NCI-H1092 (cell line): ENCODE measurements around the gene GLOD5.
A peak's percentile ranks its signal among the peaks of the same experiment; 100 is the strongest.
"Not testable (repeated sequence)": the region's sequence is repeated elsewhere in the genome, so short reads cannot be mapped to it uniquely, and the experiment has no call there.

Experiments
- DNase-seq: peaks from one replicate; lab custom pipeline; 2025; lab: John Stamatoyannopoulos, UW

The GLOD5 gene

GRCh38 chrX:48793935-48794334 is 32.4 kb downstream of the GLOD5 start:
- no peak for DNase-seq

- no peak for DNase-seq
Observed at GRCh38 chrX:48794340-48794910, 32.9 kb downstream of the GLOD5 start.

- no peak for DNase-seq
Observed at GRCh38 chrX:48794911-48795515, 33.5 kb downstream of the GLOD5 start.

DNA sequence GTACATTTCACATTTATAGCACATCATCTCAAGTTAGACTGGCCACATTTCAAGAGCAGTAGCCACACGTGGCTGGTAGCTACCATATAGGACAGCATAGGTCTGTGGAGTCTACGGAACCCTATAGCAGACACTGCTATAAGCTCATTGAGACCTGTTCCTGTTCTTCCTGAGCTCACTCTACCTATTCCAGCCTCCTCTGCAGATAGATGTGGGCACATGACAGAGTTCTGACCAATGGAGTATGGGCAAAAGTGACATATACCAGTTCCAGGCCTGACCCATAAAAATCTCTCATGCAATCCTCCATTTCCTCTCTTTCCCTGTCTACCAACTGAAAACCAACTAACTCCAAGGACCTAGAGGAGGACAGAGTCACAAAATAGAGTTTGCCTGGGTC is 36.8 kb downstream of the GLOD5 start:
- DNase-seq = no peak

DNA sequence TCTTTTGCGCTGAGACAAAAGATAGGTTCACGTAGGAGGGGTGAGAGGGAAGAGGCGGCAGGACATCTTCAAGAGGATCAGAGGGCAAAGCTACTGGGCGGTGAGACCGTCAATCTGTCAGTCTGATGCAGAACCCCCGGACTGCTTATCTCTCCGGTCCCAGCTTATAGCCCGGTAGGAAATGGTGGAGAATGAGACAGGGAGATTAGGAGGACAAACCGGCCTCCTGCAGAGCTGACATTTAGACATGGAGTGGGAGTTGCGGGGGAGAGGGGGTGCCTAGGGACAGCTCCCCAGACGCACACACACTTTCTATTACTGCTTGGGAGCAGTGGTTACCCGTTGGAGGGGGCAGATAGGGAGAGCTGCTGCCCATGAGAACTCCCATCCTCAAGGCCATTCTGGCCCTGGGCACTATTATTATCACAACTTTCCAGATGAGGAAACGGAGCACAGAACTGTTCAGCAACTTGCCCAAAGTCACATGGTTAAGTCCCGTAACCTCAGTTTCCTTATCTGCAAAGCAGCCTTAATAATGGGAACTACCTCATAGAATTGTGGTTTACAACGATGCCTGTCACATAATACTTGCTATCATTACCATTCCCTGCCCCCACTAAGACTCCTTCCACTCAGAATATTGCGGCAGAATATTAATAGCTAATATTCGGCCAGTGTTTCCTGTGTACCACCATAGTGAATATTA is 39.2 kb downstream of the GLOD5 start:
- no peak for DNase-seq

DNA sequence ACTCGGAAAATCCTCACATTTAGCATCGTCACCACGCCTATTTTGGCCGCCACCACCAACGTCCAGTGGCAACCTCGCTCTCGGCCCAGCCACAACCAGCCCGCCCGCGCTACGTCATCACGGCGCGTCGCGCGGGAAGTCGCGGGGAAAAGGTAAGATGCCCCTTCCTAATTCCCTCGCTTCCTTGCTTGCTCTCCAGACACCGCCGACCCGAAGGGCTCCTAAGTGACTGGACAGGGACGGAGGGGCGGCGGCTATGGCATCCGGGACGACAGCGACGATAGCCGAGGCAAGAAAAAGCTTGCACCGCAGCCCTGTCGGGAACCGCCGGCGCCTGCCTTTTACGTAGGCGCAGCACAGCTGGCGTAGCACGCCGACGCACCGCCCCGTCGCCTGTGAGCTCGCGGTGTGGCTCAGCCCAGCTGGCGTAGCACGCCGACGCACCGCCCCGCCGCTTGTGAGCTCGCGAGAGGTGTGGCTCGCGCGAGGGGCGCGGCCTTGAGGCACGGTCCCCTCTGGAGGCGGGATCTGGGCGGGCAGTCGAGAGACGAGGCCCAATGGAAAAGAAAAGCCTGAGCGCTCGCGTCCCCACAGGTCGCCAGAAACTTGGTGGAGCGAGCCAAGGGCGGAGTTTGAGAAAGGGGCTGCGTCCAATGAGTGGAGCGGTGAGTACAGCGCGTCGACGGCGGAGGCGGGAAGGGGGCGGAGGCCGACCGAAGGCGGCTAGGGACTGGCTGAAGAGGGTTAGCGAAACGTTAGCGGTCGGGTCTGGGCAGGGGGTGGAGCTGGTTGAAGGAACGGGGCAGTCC is 39.9 kb downstream of the GLOD5 start, which contains the start of gene HDAC6:
HDAC6 (plus strand) TSS at position 788 of the 809 bp plus-strand sequence. CDS start 626 bp downstream, outside the sequence.
- peak; percentile 99 for DNase-seq

DNA sequence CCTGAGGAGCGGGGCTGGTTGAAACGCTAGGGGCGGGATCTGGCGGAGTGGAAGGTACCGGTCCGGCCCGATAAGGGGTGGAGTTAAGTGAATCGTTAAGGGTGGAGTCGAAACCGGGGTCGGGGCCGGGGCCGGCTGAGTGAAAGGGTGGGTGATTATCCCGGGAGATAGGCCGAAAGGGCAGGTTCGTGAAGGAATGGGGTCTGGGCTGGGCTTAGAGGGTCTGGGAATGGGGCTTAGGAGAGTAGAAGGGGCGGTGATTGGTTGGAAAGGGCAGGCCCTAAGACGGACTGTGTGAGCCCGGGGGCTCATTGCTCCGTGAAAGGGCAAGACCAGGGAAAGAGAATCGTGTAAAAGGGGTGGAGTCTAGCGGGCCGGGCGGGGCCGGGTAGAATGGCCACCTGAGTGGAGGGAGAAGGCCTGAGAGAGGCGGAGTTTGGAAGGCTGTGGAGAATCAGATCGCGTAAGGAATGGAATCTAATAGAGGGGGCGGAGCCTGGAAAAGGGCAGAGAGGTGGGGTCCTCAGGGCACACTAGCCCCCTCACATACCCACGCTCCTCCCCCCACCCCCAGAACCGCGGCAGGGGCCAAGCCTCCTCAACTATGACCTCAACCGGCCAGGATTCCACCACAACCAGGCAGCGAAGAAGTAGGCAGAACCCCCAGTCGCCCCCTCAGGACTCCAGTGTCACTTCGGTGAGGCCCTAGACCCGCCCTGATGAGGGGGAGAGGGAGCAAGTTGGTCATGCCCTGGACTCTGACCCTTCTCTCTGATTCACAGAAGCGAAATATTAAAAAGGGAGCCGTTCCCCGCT is 40.8 kb downstream of the GLOD5 start:
- DNase-seq = peak; percentile 84

DNA sequence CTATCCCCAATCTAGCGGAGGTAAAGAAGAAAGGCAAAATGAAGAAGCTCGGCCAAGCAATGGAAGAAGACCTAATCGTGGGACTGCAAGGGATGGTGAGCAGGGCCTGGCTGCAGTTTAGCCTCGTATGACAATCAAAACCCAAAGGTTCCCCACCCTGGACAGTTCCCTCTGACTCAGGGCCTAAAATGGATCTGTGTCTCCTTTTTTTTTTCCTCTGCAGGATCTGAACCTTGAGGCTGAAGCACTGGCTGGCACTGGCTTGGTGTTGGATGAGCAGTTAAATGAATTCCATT is 41.3 kb downstream of the GLOD5 start:
- no peak for DNase-seq

DNA sequence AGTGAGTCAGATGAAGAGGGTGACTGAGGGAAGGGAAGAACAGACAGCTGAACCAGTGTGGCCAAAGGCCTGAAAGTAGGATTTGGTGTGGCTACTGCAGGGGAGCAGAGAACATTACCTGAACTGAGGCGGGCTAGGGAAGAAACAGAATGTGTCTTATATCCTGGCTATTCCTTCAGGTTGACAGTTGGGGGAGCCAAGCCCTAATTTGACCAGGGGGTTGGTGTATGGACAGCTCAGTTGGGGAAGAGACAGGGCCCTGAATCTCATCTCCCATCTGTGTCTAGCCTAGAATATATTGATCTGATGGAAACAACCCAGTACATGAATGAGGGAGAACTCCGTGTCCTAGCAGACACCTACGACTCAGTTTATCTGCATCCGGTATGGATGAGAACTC is 44.5 kb downstream of the GLOD5 start:
- no peak for DNase-seq

DNA sequence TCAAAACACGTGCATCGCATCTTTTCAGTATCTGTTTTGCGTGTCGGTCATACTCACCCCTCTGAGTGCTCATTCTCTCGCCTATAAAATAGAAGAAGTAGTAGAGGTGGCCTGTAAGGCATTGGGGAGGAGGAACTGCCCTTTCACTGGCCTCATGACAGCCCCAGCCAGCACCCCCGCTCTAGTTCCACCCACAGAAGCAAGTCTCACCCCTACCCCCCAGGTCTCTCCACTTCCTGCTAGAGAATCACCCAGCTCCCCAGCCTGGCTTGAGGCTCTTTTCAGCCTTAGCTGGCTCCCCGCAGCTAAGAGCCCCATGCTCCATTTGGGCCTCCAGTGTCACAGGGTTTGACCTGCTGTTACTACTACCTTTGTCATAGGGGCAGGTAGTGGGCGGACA is 52.1 kb downstream of the GLOD5 start:
- no peak for DNase-seq

DNA sequence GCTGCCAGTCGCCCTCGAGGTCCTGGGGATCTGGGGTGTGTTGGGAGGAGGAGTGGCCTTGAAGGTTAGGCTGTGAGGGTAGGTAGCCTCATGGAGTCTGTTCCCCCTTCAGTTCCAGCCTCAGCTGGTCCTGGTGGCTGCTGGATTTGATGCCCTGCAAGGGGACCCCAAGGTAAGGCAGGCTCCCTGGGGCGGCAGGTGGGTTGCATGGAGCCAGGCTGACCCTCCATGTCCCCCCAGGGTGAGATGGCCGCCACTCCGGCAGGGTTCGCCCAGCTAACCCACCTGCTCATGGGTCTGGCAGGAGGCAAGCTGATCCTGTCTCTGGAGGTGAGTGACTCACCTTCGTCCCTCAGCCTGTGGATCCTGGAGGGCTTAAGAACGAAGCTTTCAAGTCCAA is 53.2 kb downstream of the GLOD5 start:
- DNase-seq = no peak

GRCh38 chrX:48815266-48815665 is 53.7 kb downstream of the GLOD5 start:
- DNase-seq = no peak

DNA sequence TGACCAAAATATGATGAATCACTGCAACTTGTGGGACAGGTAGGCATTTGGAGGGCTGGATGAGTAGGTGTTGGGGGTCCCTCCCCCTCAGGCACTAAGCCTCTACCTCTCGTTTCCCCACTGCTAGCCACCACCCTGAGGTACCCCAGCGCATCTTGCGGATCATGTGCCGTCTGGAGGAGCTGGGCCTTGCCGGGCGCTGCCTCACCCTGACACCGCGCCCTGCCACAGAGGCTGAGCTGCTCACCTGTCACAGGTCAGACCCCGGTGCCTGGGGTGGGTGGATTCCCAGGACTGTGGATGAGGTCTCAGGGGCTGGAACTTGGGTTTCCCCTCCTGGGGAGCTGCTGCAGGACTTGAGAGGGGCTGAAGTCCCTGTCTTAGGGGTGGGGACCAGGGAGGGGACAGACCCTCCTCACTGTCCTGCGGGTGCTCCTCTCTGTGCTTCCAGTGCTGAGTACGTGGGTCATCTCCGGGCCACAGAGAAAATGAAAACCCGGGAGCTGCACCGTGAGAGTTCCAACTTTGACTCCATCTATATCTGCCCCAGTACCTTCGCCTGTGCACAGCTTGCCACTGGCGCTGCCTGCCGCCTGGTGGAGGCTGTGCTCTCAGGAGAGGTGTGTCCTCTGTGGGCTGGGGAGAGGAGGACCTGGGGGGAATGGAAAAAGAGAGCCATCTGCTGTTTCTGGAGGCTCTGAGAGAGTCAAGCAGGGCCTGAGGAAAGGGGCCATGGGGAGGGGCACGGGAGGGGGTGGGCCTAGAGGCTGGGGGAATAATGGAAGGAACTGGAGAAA is 54.7 kb downstream of the GLOD5 start:
- no peak for DNase-seq

DNA sequence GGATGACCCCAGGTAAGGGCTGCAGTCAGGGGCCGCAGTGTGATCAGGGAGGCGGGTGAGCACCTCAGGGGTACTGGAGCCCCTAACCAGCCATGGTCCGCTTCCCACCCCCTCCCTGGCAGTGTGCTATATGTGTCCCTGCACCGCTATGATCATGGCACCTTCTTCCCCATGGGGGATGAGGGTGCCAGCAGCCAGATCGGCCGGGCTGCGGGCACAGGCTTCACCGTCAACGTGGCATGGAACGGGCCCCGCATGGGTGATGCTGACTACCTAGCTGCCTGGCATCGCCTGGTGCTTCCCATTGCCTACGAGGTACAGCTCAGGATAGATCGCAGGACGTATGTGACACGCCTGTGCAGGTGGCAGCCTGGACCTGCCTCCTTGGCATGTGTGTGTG is 56.6 kb downstream of the GLOD5 start:
- DNase-seq = no peak

DNA sequence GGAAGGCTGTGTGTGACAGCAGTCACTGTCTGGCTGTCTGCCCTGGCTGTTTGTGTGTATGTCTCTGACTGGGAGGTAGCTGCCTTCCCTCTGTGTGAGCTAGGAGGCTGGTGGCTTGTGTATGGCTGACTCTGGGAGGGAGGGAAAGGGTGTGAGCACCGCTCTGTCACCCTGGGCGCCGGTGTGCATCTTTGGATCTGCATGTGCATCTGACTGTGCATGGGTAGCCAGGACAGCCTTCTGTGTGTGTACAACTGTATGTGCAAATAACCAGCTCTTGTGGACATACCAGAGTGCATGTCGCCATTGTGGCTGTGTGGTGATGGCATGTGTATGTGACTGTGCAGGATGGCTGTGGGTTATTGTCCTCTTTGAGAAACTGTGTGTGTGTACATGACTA is 57.3 kb downstream of the GLOD5 start:
- DNase-seq = no peak

GRCh38 chrX:48819394-48819793 is 57.8 kb downstream of the GLOD5 start:
- DNase-seq = not testable (repeated sequence)

GRCh38 chrX:48823053-48823452 is 61.5 kb downstream of the GLOD5 start:
- no peak for DNase-seq
